A549 (cell line): Measurements from ENCODE around the gene CCNE1. TPM values are rescaled to one million over a fixed set of nuclear protein-coding genes. Genes with fewer than 3 reads are reported as not detected.

ENCODE experiments used
- ATAC-seq, 2 experiments: fragments of 200-7000 bp in 1 of 2; fragments of >200 bp in 1 of 2; cut with Nextera tagmentation in 1 of 2; cut with Tn5 transposase in 1 of 2; 3 replicates each; pipeline versions ENCODE4 v1.8.0 to v1.9.1; 2018 to 2020; ENCODE audit warnings: mild to moderate bottlenecking in 1 of 2, moderate library complexity in 1 of 2
- CTCF ChIA-PET: fragments of 300-600 bp; sonication (Branson Sonifier 250); formaldehyde crosslinking; extraction: SDS; loops from one replicate; lab custom pipeline; 2021; ENCODE audit warnings: antibody characterized with exemption, inconsistent platforms; lab: Yijun Ruan, JAX
- POLR2A ChIA-PET: fragments of 350-600 bp; formaldehyde crosslinking; extraction: SDS; loops from one replicate; lab custom pipeline; 2021; ENCODE audit warnings: antibody characterized with exemption, inconsistent platforms; lab: Yijun Ruan, JAX
- DNase-seq, 2 experiments: peaks; one replicate each; pipeline versions ENCODE4 v3.0.0 to v3.0.0-alpha.2; 2011 to 2016; ENCODE audit warnings: low read depth in 1 of 2, low spot score in 1 of 2
- FAIRE-seq: peaks from 2 replicates; lab custom pipeline; 2011; peaks lifted over from hg19 to GRCh38; lab: Jason Lieb, UNC
- H3K27ac ChIP-seq, 2 experiments: fragments of >200 bp; sonication (Bioruptor Twin); formaldehyde crosslinking; 3 replicates each; pipeline ENCODE4 v1.5.1; 2016 to 2017
- H3K4me1 ChIP-seq: fragments of >200 bp; sonication (Bioruptor Twin); formaldehyde crosslinking; 3 replicates; pipeline ENCODE4 v1.6.1; 2016
- H3K4me2 ChIP-seq: fragments of >200 bp; sonication (Bioruptor Twin); formaldehyde crosslinking; 3 replicates; pipeline ENCODE4 v1.6.1; 2016
- H3K4me3 ChIP-seq: fragments of >200 bp; sonication (Bioruptor Twin); formaldehyde crosslinking; 3 replicates; pipeline ENCODE4 v1.5.1; 2016
- H3K9me3 ChIP-seq: fragments of >200 bp; sonication (Bioruptor Twin); formaldehyde crosslinking; 3 replicates; pipeline ENCODE4 v1.6.1; 2016
- ATOH8 ChIP-seq: fragments of 250-450 bp; sonication (Bioruptor Pico); IDR thresholded peaks from 2 replicates; pipeline ENCODE4 v1.5.0; 2020; ENCODE audit warnings: low read depth, mild to moderate bottlenecking, moderate library complexity
- CEBPB ChIP-seq, 2 experiments: fragments of >200 bp in 1 of 2; sonication (Bioruptor Twin) in 1 of 2; formaldehyde crosslinking in 1 of 2; IDR thresholded peaks; 2 replicates each; pipeline ENCODE4 v1.6.1; 2012 to 2016
- HDAC2 ChIP-seq: fragments of 200-600 bp; sonication (generic); IDR thresholded peaks from 2 replicates; pipeline ENCODE4 v1.6.1; 2016
- HOXB5 ChIP-seq: fragments of 250-450 bp; sonication (Bioruptor Pico); IDR thresholded peaks from 2 replicates; pipeline ENCODE4 v1.5.0; 2020; ENCODE audit warnings: mild to moderate bottlenecking, moderate library complexity
- KDM5A ChIP-seq: fragments of 200-600 bp; sonication (generic); IDR thresholded peaks from 2 replicates; pipeline ENCODE4 v1.6.1; 2016; ENCODE audit warnings: antibody characterized with exemption, mild to moderate bottlenecking
- MAFK ChIP-seq: fragments of 450-650 bp; IDR thresholded peaks from 2 replicates; pipeline ENCODE4 v1.6.1; 2014; ENCODE audit not compliant: partially characterized antibody
- MAX ChIP-seq: IDR thresholded peaks from 2 replicates; pipeline ENCODE4 v1.6.1; 2012
- REST ChIP-seq: fragments of 200-600 bp; sonication (generic); IDR thresholded peaks from 2 replicates; pipeline ENCODE4 v1.6.1; 2016; ENCODE audit warnings: antibody characterized with exemption, mild to moderate bottlenecking, moderate library complexity
- RFX5 ChIP-seq: fragments of 450-650 bp; IDR thresholded peaks from 2 replicates; pipeline ENCODE4 v1.7.1; 2014; ENCODE audit warnings: antibody characterized with exemption, mild to moderate bottlenecking, moderate library complexity
- USF2 ChIP-seq: fragments of 450-650 bp; IDR thresholded peaks from 2 replicates; pipeline ENCODE4 v1.6.1; 2014; ENCODE audit warnings: antibody characterized with exemption
- WGBS: methylation state at CpG from one replicate; pipeline ENCODE4 v1.1.6; 2017; ENCODE audit errors: missing lambda C conversion rate; 5-methylcytosine and 5-hydroxymethylcytosine counted together
- polyA plus RNA-seq, 4 experiments: library from polyadenylated mRNA; depleted of rRNA in 3 of 4; stranded (reverse); fragments of >200 nt; fragmentation: RNase III in 1 of 4; extraction: RNeasy Plus Mini Kit Qiagen cat#74134 plus additional on column Dnase treatment in 1 of 4; gene quantifications; 2 replicates in 3 of 4; 3 replicates in 1 of 4; pipeline ENCODE4 v1.2.3, GENCODE V29; 2011 to 2017

Gene CCNE1
- polyA plus RNA-seq, 2 of the 4 experiments (the other 2 are of a cell fraction), result 18.3 to 25.2 TPM

GRCh38 chr19:29841209-29841558 is 29.4 kb downstream of the CCNE1 start:
- POLR2A ChIA-PET, result no interaction called here
- TF ChIP-seq ATOH8 (CRISPR knock-in tag) (no peak), REST (no peak), KDM5A (no peak)
- TF ChIP-seq, all 56 proteins: peak for 0
- FAIRE-seq, result no peak
- CTCF ChIA-PET, result interaction anchor here (0.6 to 2.7 kb wide), 10 partner anchors 10 to 230 kb away, joined by 3 to 10 read pairs (median 5); no protein-coding TSS in a partner anchor
- DNase-seq, result peak in 1 of 2 experiments; percentile 44
- Histone ChIP-seq H3K4me2 (peak overlapping the region; percentile 30), H3K9me3 (no peaks in the 10 kb centered on the region), H3K4me1 (peaks cover 20% of the 10 kb centered on the region), H3K4me3 (no peak overlapping the region), H3K27ac (peak overlapping the region in 1 of 2 experiments; percentile 28; a peak in 2 of 6 replicates)
- WGBS, result 73% methylated on average over 3 of the region's 3 CpGs
- ATAC-seq, result no peak

- Histone ChIP-seq H3K4me3 (no peak overlapping the region), H3K4me2 (peak overlapping the region; percentile 30), H3K9me3 (no peaks in the 10 kb centered on the region), H3K4me1 (peaks cover 20% of the 10 kb centered on the region), H3K27ac (peak overlapping the region in 1 of 2 experiments; percentile 28; a peak in 2 of 6 replicates)
- ATAC-seq, result peak in 1 of 2 experiments; percentile 38; a peak in 3 of 6 replicates
- WGBS, result 69% methylated on average over 10 of the region's 10 CpGs
- POLR2A ChIA-PET, result no interaction called here
- TF ChIP-seq MAFK (no peak), MAX (peak; percentile 62; the same call in 1 of the 2 replicates), RFX5 (peak; percentile 80), USF2 (peak; percentile 97), HDAC2 (no peak)
- peak; percentile 98 for FAIRE-seq
- CTCF ChIA-PET, result interaction anchor here (0.6 to 4.3 kb wide), 13 partner anchors 9 to 174 kb away, joined by 3 to 29 read pairs (median 4); no protein-coding TSS in a partner anchor
- DNase-seq, result peak; percentile 87 to 90
Observed at GRCh38 chr19:29841559-29842367, 30.0 kb downstream of the CCNE1 start.

- ATAC-seq (no peak), DNase-seq (no peak), FAIRE-seq (no peak)
- Histone ChIP-seq H3K9me3 (no peaks in the 10 kb centered on the region), H3K4me2 (no peak overlapping the region), H3K4me1 (peaks cover 20% of the 10 kb centered on the region), H3K4me3 (no peak overlapping the region), H3K27ac (no peak overlapping the region)
- POLR2A ChIA-PET, result interaction anchor here (1.3 kb wide), 1 partner anchor 236 kb away, joined by 3 read pairs; the partner anchor contains the start of gene POP4
- WGBS, result 73% methylated on average over 11 of the region's 11 CpGs
- CTCF ChIA-PET, result interaction anchor here (0.6 to 4.3 kb wide), 14 partner anchors 8 to 807 kb away, joined by 3 to 31 read pairs (median 4); no protein-coding TSS in a partner anchor
- TF ChIP-seq CEBPB (IDR thresholded peaks at IDR 0.05) (peak; percentile 8 to 33; a peak in 1 of 4 replicates), HOXB5 (CRISPR knock-in tag) (no peak)
Observed at GRCh38 chr19:29842471-29843179, 30.8 kb downstream of the CCNE1 start.
